Endometrium (tissue), 2 donors: Measurements from ENCODE around the gene XRN1.
"Not testable (repeated sequence)": the region's sequence is repeated elsewhere in the genome, so short reads cannot be mapped to it uniquely, and the experiment has no call there.

ENCODE experiments used
- FAIRE-seq: peaks from 2 replicates; lab custom pipeline; 2012; peaks lifted over from hg19 to GRCh38; lab: Jason Lieb, UNC
- donor health status: control.
- donor health status: control.

XRN1 gene

GRCh38 chr3:142434503-142434902 lies 13.3 kb downstream of the XRN1 start:
- FAIRE-seq, result no peak

- FAIRE-seq, result peak; percentile 48
Measured at GRCh38 chr3:142433110-142433509, 14.7 kb downstream of the XRN1 start.

- no peak for FAIRE-seq
Measured at GRCh38 chr3:142429582-142429981, 18.3 kb downstream of the XRN1 start.

GRCh38 chr3:142424754-142425153 lies 23.1 kb downstream of the XRN1 start:
- no peak for FAIRE-seq

GRCh38 chr3:142418926-142419592 lies 28.8 kb downstream of the XRN1 start:
- no peak for FAIRE-seq

- FAIRE-seq, result no peak
Measured at GRCh38 chr3:142417302-142417701, 30.5 kb downstream of the XRN1 start.

- not testable (repeated sequence) for FAIRE-seq
Measured at GRCh38 chr3:142400537-142400936, 47.3 kb downstream of the XRN1 start.

GRCh38 chr3:142394921-142395622 lies 52.8 kb downstream of the XRN1 start:
- no peak for FAIRE-seq

- FAIRE-seq, result no peak
Measured at GRCh38 chr3:142385078-142385477, 62.8 kb downstream of the XRN1 start.

GRCh38 chr3:142374687-142375086 lies 73.2 kb downstream of the XRN1 start:
- FAIRE-seq, result no peak

GRCh38 chr3:142369576-142369975 lies 78.3 kb downstream of the XRN1 start:
- FAIRE-seq, result not testable (repeated sequence)

- no peak for FAIRE-seq
Measured at GRCh38 chr3:142366434-142366833, 81.4 kb downstream of the XRN1 start.

- FAIRE-seq, result no peak
Measured at GRCh38 chr3:142363936-142364467, 83.8 kb downstream of the XRN1 start.

- FAIRE-seq, result not testable (repeated sequence)
Measured at GRCh38 chr3:142363433-142363832, 84.4 kb downstream of the XRN1 start.

GRCh38 chr3:142359367-142359766 lies 88.5 kb downstream of the XRN1 start:
- no peak for FAIRE-seq

- FAIRE-seq, result no peak
Measured at GRCh38 chr3:142356818-142357217, 91.0 kb downstream of the XRN1 start.

GRCh38 chr3:142355692-142356091 lies 92.1 kb downstream of the XRN1 start:
- FAIRE-seq, result no peak

GRCh38 chr3:142354076-142354475 lies 93.8 kb downstream of the XRN1 start:
- FAIRE-seq, result no peak

- FAIRE-seq, result no peak
Measured at GRCh38 chr3:142353571-142353970, 94.3 kb downstream of the XRN1 start.

GRCh38 chr3:142352698-142353097 lies 95.1 kb downstream of the XRN1 start:
- not testable (repeated sequence) for FAIRE-seq

GRCh38 chr3:142348460-142348859 lies 99.4 kb downstream of the XRN1 start:
- FAIRE-seq, result no peak

- FAIRE-seq, result no peak
Measured at GRCh38 chr3:142337994-142338393, 109.8 kb downstream of the XRN1 start.

- FAIRE-seq, result no peak
Measured at GRCh38 chr3:142332390-142332789, 115.4 kb downstream of the XRN1 start.
